ENCODE data around the gene PEAK1.

Gene PEAK1

GRCh38 chr15:77418966-77419835, 703 bp downstream of the PEAK1 start:
- Histone ChIP-seq H3K36me3 (ENCODE audit: insufficient read depth, low read length) (no peaks in the 10 kb centered on the region), H3K4me3 (ENCODE audit: low read depth in 1 of 2, low read length in 2 of 2) (peak overlapping the region; percentile 72 to 87), H3K4me1 (ENCODE audit: insufficient read depth, low read length) (peaks cover 29% of the 10 kb centered on the region), H3K27me3 (ENCODE audit: control insufficient read depth in 1 of 2, insufficient read depth in 2 of 2, low read length in 2 of 2) (no peaks in the 10 kb centered on the region), H3K9ac (ENCODE audit: low read length) (peak overlapping the region; percentile 63), H3K9me3 (ENCODE audit: low read length) (no peaks in the 10 kb centered on the region), H3K27ac (ENCODE audit: low read depth, low read length) (peak overlapping the region; percentile 68)

DNA sequence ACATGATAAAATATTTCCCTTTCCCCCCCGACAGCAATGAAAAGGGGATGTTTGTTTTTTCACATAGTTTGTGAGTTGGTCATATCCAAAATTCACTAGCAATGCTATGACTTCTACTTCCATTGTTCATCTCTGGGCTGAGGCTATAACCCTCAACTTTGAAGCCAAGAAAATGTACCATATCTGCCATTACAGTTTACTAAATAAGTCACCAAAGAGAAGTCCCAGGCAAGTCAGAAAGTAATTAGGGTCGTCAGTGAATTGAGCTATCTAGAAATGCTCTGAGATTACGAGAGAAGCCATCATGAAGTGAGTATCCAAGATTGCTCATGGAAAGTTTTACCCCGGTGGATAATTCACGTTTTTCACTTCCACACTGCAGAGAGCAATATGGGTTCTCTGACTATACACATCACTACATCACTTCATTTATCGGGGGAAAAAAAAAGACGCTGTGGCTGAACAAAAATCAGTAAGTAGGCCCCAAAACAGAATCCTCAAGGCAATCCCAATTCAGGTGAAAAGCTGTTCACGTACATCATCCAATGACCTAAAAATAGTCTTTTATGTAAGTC, 1.4 kb downstream of the PEAK1 start:
- H3K27ac ChIP-seq (ENCODE audit: low read depth, low read length): peak overlapping the region; percentile 28
- peak overlapping the region; percentile 63 for H3K9ac ChIP-seq (ENCODE audit: low read length)
- no peaks in the 10 kb centered on the region for H3K36me3 ChIP-seq (ENCODE audit: insufficient read depth, low read length)
- no peaks in the 10 kb centered on the region for H3K9me3 ChIP-seq (ENCODE audit: low read length)
- peaks cover 29% of the 10 kb centered on the region for H3K4me1 ChIP-seq (ENCODE audit: insufficient read depth, low read length)
- H3K4me3 ChIP-seq (ENCODE audit: low read depth in 1 of 2, low read length in 2 of 2): peak overlapping the region; percentile 72 to 87
- no peaks in the 10 kb centered on the region for H3K27me3 ChIP-seq (ENCODE audit: control insufficient read depth in 1 of 2, insufficient read depth in 2 of 2, low read length in 2 of 2)

GRCh38 chr15:77417602-77418001, 2.3 kb downstream of the PEAK1 start:
- Histone ChIP-seq H3K36me3 (ENCODE audit: insufficient read depth, low read length) (no peaks in the 10 kb centered on the region), H3K4me3 (ENCODE audit: low read depth in 1 of 2, low read length in 2 of 2) (no peak overlapping the region), H3K27me3 (ENCODE audit: control insufficient read depth in 1 of 2, insufficient read depth in 2 of 2, low read length in 2 of 2) (no peaks in the 10 kb centered on the region), H3K27ac (ENCODE audit: low read depth, low read length) (no peak overlapping the region), H3K9me3 (ENCODE audit: low read length) (no peaks in the 10 kb centered on the region), H3K9ac (ENCODE audit: low read length) (no peak overlapping the region), H3K4me1 (ENCODE audit: insufficient read depth, low read length) (peaks cover 25% of the 10 kb centered on the region)

GRCh38 chr15:77416954-77417353, 3.0 kb downstream of the PEAK1 start:
- H3K27ac ChIP-seq (ENCODE audit: low read depth, low read length): no peak overlapping the region
- H3K9ac ChIP-seq (ENCODE audit: low read length): no peak overlapping the region
- H3K4me3 ChIP-seq (ENCODE audit: low read depth in 1 of 2, low read length in 2 of 2): no peak overlapping the region
- no peaks in the 10 kb centered on the region for H3K27me3 ChIP-seq (ENCODE audit: control insufficient read depth in 1 of 2, insufficient read depth in 2 of 2, low read length in 2 of 2)
- H3K4me1 ChIP-seq (ENCODE audit: insufficient read depth, low read length): peaks cover 24% of the 10 kb centered on the region
- H3K9me3 ChIP-seq (ENCODE audit: low read length): no peaks in the 10 kb centered on the region
- H3K36me3 ChIP-seq (ENCODE audit: insufficient read depth, low read length): no peaks in the 10 kb centered on the region

- no peaks in the 10 kb centered on the region for H3K36me3 ChIP-seq (ENCODE audit: insufficient read depth, low read length)
- H3K27me3 ChIP-seq (ENCODE audit: control insufficient read depth in 1 of 2, insufficient read depth in 2 of 2, low read length in 2 of 2): no peaks in the 10 kb centered on the region
- no peaks in the 10 kb centered on the region for H3K9me3 ChIP-seq (ENCODE audit: low read length)
- no peak overlapping the region for H3K4me3 ChIP-seq (ENCODE audit: low read depth in 1 of 2, low read length in 2 of 2)
- no peak overlapping the region for H3K9ac ChIP-seq (ENCODE audit: low read length)
- H3K27ac ChIP-seq (ENCODE audit: low read depth, low read length): no peak overlapping the region
- peaks cover 17% of the 10 kb centered on the region for H3K4me1 ChIP-seq (ENCODE audit: insufficient read depth, low read length)
Observed at GRCh38 chr15:77416148-77416455, 3.8 kb downstream of the PEAK1 start.

DNA sequence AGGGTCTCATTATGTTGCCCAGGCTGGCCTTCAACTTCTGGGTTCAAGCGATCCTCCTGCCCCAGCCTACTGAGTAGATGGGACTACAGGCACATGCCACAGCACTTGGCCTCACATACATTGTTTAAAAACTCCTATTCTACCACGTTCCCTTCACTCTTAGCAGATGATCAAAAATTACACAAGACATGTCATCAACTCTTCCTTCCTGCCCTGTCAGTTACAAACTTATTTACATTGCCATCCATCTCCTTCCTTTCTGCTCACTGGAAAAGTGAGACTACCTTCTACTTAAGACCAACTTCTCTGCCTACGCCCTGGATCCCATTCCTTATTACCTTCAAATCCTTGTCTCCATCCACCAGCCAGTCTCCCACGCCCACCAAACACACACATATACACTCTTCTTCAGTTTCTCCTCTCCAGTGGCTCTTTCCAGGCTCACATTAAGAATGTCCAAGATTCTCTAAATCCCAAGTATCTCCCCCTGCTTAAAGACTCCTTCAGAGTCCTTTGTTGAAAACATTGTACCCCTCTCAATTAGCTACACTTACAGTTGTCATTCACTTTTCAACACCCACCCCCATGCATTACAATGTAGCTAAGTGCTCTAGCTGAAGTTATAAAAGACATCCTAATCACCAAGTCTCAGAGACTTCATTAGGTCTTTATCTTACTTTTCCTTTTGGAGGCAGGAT, 4.3 kb downstream of the PEAK1 start:
- H3K9ac ChIP-seq (ENCODE audit: low read length): no peak overlapping the region
- H3K4me1 ChIP-seq (ENCODE audit: insufficient read depth, low read length): peaks cover 17% of the 10 kb centered on the region
- H3K36me3 ChIP-seq (ENCODE audit: insufficient read depth, low read length): no peaks in the 10 kb centered on the region
- no peak overlapping the region for H3K27ac ChIP-seq (ENCODE audit: low read depth, low read length)
- H3K9me3 ChIP-seq (ENCODE audit: low read length): no peaks in the 10 kb centered on the region
- H3K27me3 ChIP-seq (ENCODE audit: control insufficient read depth in 1 of 2, insufficient read depth in 2 of 2, low read length in 2 of 2): no peaks in the 10 kb centered on the region
- no peak overlapping the region for H3K4me3 ChIP-seq (ENCODE audit: low read depth in 1 of 2, low read length in 2 of 2)

GRCh38 chr15:77414789-77415442, 5.0 kb downstream of the PEAK1 start:
- no peak overlapping the region for H3K4me3 ChIP-seq (ENCODE audit: low read depth in 1 of 2, low read length in 2 of 2)
- no peaks in the 10 kb centered on the region for H3K9me3 ChIP-seq (ENCODE audit: low read length)
- H3K27ac ChIP-seq (ENCODE audit: low read depth, low read length): no peak overlapping the region
- H3K9ac ChIP-seq (ENCODE audit: low read length): no peak overlapping the region
- H3K4me1 ChIP-seq (ENCODE audit: insufficient read depth, low read length): peaks cover 17% of the 10 kb centered on the region
- H3K27me3 ChIP-seq (ENCODE audit: control insufficient read depth in 1 of 2, insufficient read depth in 2 of 2, low read length in 2 of 2): no peaks in the 10 kb centered on the region
- no peaks in the 10 kb centered on the region for H3K36me3 ChIP-seq (ENCODE audit: insufficient read depth, low read length)

GRCh38 chr15:77413699-77414349, 6.1 kb downstream of the PEAK1 start:
- Histone ChIP-seq H3K9ac (ENCODE audit: low read length) (no peak overlapping the region), H3K4me1 (ENCODE audit: insufficient read depth, low read length) (peaks cover 17% of the 10 kb centered on the region), H3K27me3 (ENCODE audit: control insufficient read depth in 1 of 2, insufficient read depth in 2 of 2, low read length in 2 of 2) (no peaks in the 10 kb centered on the region), H3K27ac (ENCODE audit: low read depth, low read length) (no peak overlapping the region), H3K9me3 (ENCODE audit: low read length) (no peaks in the 10 kb centered on the region), H3K4me3 (ENCODE audit: low read depth in 1 of 2, low read length in 2 of 2) (no peak overlapping the region), H3K36me3 (ENCODE audit: insufficient read depth, low read length) (no peaks in the 10 kb centered on the region)

DNA sequence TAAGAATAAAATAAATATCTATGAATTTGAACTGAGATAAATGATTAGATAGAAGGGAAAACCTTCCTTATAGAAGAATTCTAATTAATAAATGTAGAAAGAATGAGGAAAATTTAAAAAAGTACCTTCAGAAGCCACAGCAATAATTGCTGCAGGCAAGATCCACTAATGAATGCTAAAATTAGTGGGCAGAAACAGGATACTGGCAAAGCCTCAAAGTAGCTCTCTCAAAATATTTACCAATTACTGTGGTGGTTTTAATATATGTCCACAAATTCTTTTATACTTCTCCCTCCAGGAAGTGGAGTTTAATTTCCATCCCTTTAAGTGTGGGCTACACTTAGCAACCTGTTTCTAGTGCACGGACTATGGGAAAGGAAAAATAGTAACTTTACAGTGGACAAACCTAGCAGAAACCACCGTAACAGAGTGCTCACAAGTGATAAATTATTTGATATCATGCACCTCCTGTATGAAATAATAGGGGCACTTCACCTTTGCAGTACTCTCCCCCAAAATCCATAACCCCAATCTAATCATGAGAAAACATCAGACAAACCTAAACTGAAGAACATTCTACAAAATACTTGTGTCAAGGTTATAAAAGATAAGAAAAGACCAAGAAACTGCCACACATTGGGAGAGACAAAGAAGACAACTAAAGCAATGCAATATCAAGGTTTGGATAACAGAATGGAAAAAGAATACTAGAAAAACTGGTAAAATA, 6.8 kb downstream of the PEAK1 start:
- no peak overlapping the region for H3K9ac ChIP-seq (ENCODE audit: low read length)
- H3K9me3 ChIP-seq (ENCODE audit: low read length): no peaks in the 10 kb centered on the region
- no peaks in the 10 kb centered on the region for H3K36me3 ChIP-seq (ENCODE audit: insufficient read depth, low read length)
- peaks cover 12% of the 10 kb centered on the region for H3K4me1 ChIP-seq (ENCODE audit: insufficient read depth, low read length)
- H3K4me3 ChIP-seq (ENCODE audit: low read depth in 1 of 2, low read length in 2 of 2): no peak overlapping the region
- H3K27ac ChIP-seq (ENCODE audit: low read depth, low read length): no peak overlapping the region
- H3K27me3 ChIP-seq (ENCODE audit: control insufficient read depth in 1 of 2, insufficient read depth in 2 of 2, low read length in 2 of 2): no peaks in the 10 kb centered on the region

GRCh38 chr15:77411619-77411976, 8.3 kb downstream of the PEAK1 start:
- Histone ChIP-seq H3K27me3 (ENCODE audit: control insufficient read depth in 1 of 2, insufficient read depth in 2 of 2, low read length in 2 of 2) (no peaks in the 10 kb centered on the region), H3K9me3 (ENCODE audit: low read length) (no peaks in the 10 kb centered on the region), H3K36me3 (ENCODE audit: insufficient read depth, low read length) (no peaks in the 10 kb centered on the region), H3K4me3 (ENCODE audit: low read depth in 1 of 2, low read length in 2 of 2) (no peak overlapping the region), H3K27ac (ENCODE audit: low read depth, low read length) (no peak overlapping the region), H3K9ac (ENCODE audit: low read length) (no peak overlapping the region), H3K4me1 (ENCODE audit: insufficient read depth, low read length) (no peaks in the 10 kb centered on the region)
